GM12878 (cell line): Measurements from ENCODE around the gene SYNGR2. TPM values are rescaled to one million over a fixed set of nuclear protein-coding genes. Genes with fewer than 3 reads are reported as not detected.

ENCODE experiments used
- ATAC-seq: fragments of 200-7000 bp; cut with Tn5 transposase; 3 replicates; pipeline ENCODE4 v1.9.1; 2020; ENCODE audit warnings: mild to moderate bottlenecking, moderate library complexity
- BruUV-seq: library from RNA; stranded (reverse); fragments of 400-500 nt; replicated peaks from 2 replicates; lab custom pipeline; 2021; lab: Mats Ljungman, UMichigan
- CTCF ChIA-PET: fragments of 300-600 bp; sonication (Branson Sonifier 250); formaldehyde crosslinking; extraction: SDS; loops from one replicate; lab custom pipeline; 2021; ENCODE audit warnings: inconsistent platforms; lab: Yijun Ruan, JAX
- POLR2A ChIA-PET: fragments of 350-600 bp; formaldehyde crosslinking; extraction: SDS; loops from one replicate; lab custom pipeline; 2021; ENCODE audit warnings: inconsistent platforms; lab: Charles Lee
- RAD21 ChIA-PET: fragments of 300-600 bp; sonication (Branson Sonifier 250); formaldehyde crosslinking; loops from one replicate; lab custom pipeline; 2023; ENCODE audit warnings: antibody characterized with exemption; ENCODE audit not compliant: unreplicated experiment; lab: Charles Lee
- SMC1A ChIA-PET: fragments of 300-600 bp; sonication (Branson Sonifier 250); formaldehyde crosslinking; loops from one replicate; lab custom pipeline; 2023; ENCODE audit not compliant: unreplicated experiment, uncharacterized antibody; lab: Charles Lee
- DNase-seq: peaks from one replicate; pipeline ENCODE4 v3.0.0-alpha.2; 2011; ENCODE audit warnings: low read depth, low spot score
- FAIRE-seq: peaks from 3 replicates; lab custom pipeline; 2011; peaks lifted over from hg19 to GRCh38; lab: Jason Lieb, UNC
- H2AFZ ChIP-seq: 2 replicates; pipeline ENCODE4 v1.6.0; 2011; ENCODE audit warnings: low read depth, low read length, control low read depth; ENCODE audit not compliant: control insufficient read depth
- H3K27ac ChIP-seq: 2 replicates; pipeline ENCODE4 v1.5.1; 2011; ENCODE audit warnings: control low read depth; ENCODE audit not compliant: control insufficient read depth, insufficient read depth
- H3K27me3 ChIP-seq, 2 experiments: replicated peaks in 1 of 2; 2 replicates each; pipeline versions ENCODE4 v1.6.0 to v1.6.1; 2011; ENCODE audit warnings: low read length in 1 of 2; ENCODE audit not compliant: control insufficient read depth in 2 of 2, insufficient read depth in 2 of 2
- H3K36me3 ChIP-seq, 2 experiments: 2 replicates each; pipeline ENCODE4 v1.5.1; 2011; ENCODE audit warnings: low read length in 1 of 2; ENCODE audit not compliant: control insufficient read depth in 2 of 2, insufficient read depth in 2 of 2
- H3K4me1 ChIP-seq: 2 replicates; pipeline ENCODE4 v1.6.1; 2011; ENCODE audit warnings: mild to moderate bottlenecking, low read length, moderate library complexity, mixed read lengths; ENCODE audit not compliant: control insufficient read depth, insufficient read depth
- H3K4me2 ChIP-seq: 2 replicates; pipeline ENCODE4 v1.6.0; 2011; ENCODE audit warnings: control low read depth; ENCODE audit not compliant: control insufficient read depth, insufficient read depth
- H3K4me3 ChIP-seq: fragments of 200-600 bp; sonication (generic); 2 replicates; pipeline ENCODE4 v1.5.1; 2016
- H3K79me2 ChIP-seq: 2 replicates; pipeline ENCODE4 v1.6.0; 2011; ENCODE audit warnings: low read length; ENCODE audit not compliant: control insufficient read depth, insufficient read depth
- H3K9ac ChIP-seq: 2 replicates; pipeline ENCODE4 v1.8.0; 2011; ENCODE audit warnings: low read length, control low read depth, mixed read lengths; ENCODE audit not compliant: control insufficient read depth, insufficient read depth
- H3K9me3 ChIP-seq: replicated peaks from 3 replicates; pipeline ENCODE4 v1.5.1; 2011; ENCODE audit warnings: mild to moderate bottlenecking, low read length; ENCODE audit not compliant: control insufficient read depth, insufficient read depth
- H4K20me1 ChIP-seq: 2 replicates; pipeline ENCODE4 v1.6.0; 2011; ENCODE audit not compliant: control insufficient read depth, insufficient read depth
- CBX5 ChIP-seq: sonication (generic); IDR thresholded peaks from 2 replicates; pipeline ENCODE4 v1.6.1; 2016; ENCODE audit warnings: low read depth, moderate library complexity, mild to moderate bottlenecking, inconsistent platforms
- ESRRA ChIP-seq: IDR thresholded peaks from 2 replicates; pipeline ENCODE4 v1.6.1; 2012; ENCODE audit warnings: mild to moderate bottlenecking, low read length, improper control_type of control experiment
- KDM1A ChIP-seq: fragments of 200-600 bp; sonication (generic); IDR thresholded peaks from 2 replicates; pipeline ENCODE4 v1.6.1; 2016; ENCODE audit warnings: borderline replicate concordance
- KLF5 ChIP-seq: fragments of 450-650 bp; IDR thresholded peaks from 2 replicates; pipeline ENCODE4 v1.6.1; 2014; ENCODE audit warnings: mild to moderate bottlenecking; ENCODE audit not compliant: partially characterized antibody
- NR2C1 ChIP-seq: fragments of 450-650 bp; IDR thresholded peaks from 2 replicates; pipeline ENCODE4 v1.6.1; 2017; ENCODE audit warnings: antibody characterized with exemption, mild to moderate bottlenecking, moderate library complexity
- POLR2AphosphoS2 ChIP-seq: IDR thresholded peaks from 2 replicates; pipeline ENCODE4 v1.6.1; 2011; ENCODE audit warnings: low read depth, mild to moderate bottlenecking, low read length, improper control_type of control experiment, moderate library complexity
- RCOR1 ChIP-seq: conservative IDR thresholded peaks from 2 replicates; pipeline ENCODE4 v1.6.1; 2012; ENCODE audit warnings: low read depth, low read length, improper control_type of control experiment
- RFX5 ChIP-seq: IDR thresholded peaks from 2 replicates; pipeline ENCODE4 v1.6.1; 2011; ENCODE audit warnings: low read depth, low read length, improper control_type of control experiment
- SMAD1 ChIP-seq: fragments of 450-650 bp; IDR thresholded peaks from 2 replicates; pipeline ENCODE4 v1.6.1; 2018; ENCODE audit warnings: mild to moderate bottlenecking, low read depth; ENCODE audit not compliant: partially characterized antibody
- TARDBP ChIP-seq: IDR thresholded peaks from 2 replicates; pipeline ENCODE4 v1.6.1; 2016; ENCODE audit warnings: borderline replicate concordance
- TBL1XR1 ChIP-seq: IDR thresholded peaks from 2 replicates; pipeline ENCODE4 v1.6.1; 2012; ENCODE audit warnings: low read depth, low read length, improper control_type of control experiment
- ZNF207 ChIP-seq: fragments of 450-650 bp; IDR thresholded peaks from 2 replicates; pipeline ENCODE4 v1.6.1; 2014; ENCODE audit warnings: antibody characterized with exemption, mild to moderate bottlenecking, borderline replicate concordance
- ZNF384 ChIP-seq: IDR thresholded peaks from 2 replicates; pipeline ENCODE4 v1.6.1; 2012; ENCODE audit warnings: low read depth, mild to moderate bottlenecking, low read length, improper control_type of control experiment, borderline replicate concordance
- WGBS: methylation state at CpG from one replicate; pipeline ENCODE4 v1.1.6; 2016; ENCODE audit warnings: low lambda C conversion rate; ENCODE audit not compliant: insufficient replicate concordance, insufficient coverage; ENCODE audit errors: missing lambda C conversion rate; 5-methylcytosine and 5-hydroxymethylcytosine counted together
- in situ Hi-C: fragments of 300-500 bp; cut with MboI; formaldehyde crosslinking; loops from 9 replicates; pipeline ENCODE4 v1.14.3; 2018; ENCODE audit warnings: mixed read lengths
- intact Hi-C: fragments of 100-400 bp; cut with micrococcal nuclease; formaldehyde crosslinking; loops from one replicate; pipeline ENCODE4 v1.14.2; 2022; ENCODE audit not compliant: unreplicated experiment
- polyA plus RNA-seq, 11 experiments: library from polyadenylated mRNA; depleted of rRNA in 4 of 11; unstranded in 6 of 11; stranded (reverse) in 5 of 11; fragments of >200 nt; fragmentation: Nextera tagmentation in 4 of 11; fragmentation: Illumina TruSeq in 1 of 11; extraction: Ambion mirVana in 4 of 11; extraction: Trizol in 1 of 11; gene quantifications; 1 replicate in 1 of 11; 2 replicates in 10 of 11; pipeline versions ENCODE4 v1.2.1 to v1.2.3, GENCODE V29; 2011 to 2016; ENCODE audit warnings: inconsistent platforms in 2 of 11, missing spikeins in 2 of 11, low read depth in 1 of 11
- total RNA-seq, 4 experiments: library from RNA; depleted of rRNA in 3 of 4; stranded (reverse); fragments of >200 nt in 3 of 4; fragmentation: Illumina TruSeq in 1 of 4; extraction: Trizol in 1 of 4; gene quantifications; 2 replicates each; pipeline versions ENCODE4 v1.2.1 to v1.2.3, GENCODE V29; 2013 to 2021
- TF ChIP-seq, protein P1 (sequence below): IDR thresholded peaks from 2 replicates; pipeline ENCODE4 v1.6.1; 2012; ENCODE audit warnings: low read depth, low read length, improper control_type of control experiment
- TF ChIP-seq, protein P2 (sequence below): IDR thresholded peaks from 2 replicates; pipeline ENCODE4 v1.6.1; 2011; ENCODE audit warnings: borderline replicate concordance, low read depth, mild to moderate bottlenecking, moderate library complexity, low read length; ENCODE audit not compliant: insufficient read depth, poor library complexity, severe bottlenecking
- TF ChIP-seq, protein P3 (sequence below): fragments of 450-650 bp; IDR thresholded peaks from 2 replicates; pipeline ENCODE4 v1.6.1; 2018; ENCODE audit warnings: mild to moderate bottlenecking, low read depth, moderate library complexity; ENCODE audit not compliant: partially characterized antibody
- TF ChIP-seq, protein P4 (sequence below): IDR thresholded peaks from 2 replicates; pipeline ENCODE4 v1.6.1; 2011; ENCODE audit warnings: borderline replicate concordance, low read depth, mild to moderate bottlenecking, moderate library complexity, mixed read lengths, low read length; ENCODE audit not compliant: insufficient read depth; ENCODE audit errors: extremely low read length

Gene SYNGR2
- total and polyA plus RNA-seq, 10 of the 15 experiments (the other 5 are each of a cell fraction or from before 2014, with no cell fraction given): 4.4 to 529 (median 261) TPM

DNA sequence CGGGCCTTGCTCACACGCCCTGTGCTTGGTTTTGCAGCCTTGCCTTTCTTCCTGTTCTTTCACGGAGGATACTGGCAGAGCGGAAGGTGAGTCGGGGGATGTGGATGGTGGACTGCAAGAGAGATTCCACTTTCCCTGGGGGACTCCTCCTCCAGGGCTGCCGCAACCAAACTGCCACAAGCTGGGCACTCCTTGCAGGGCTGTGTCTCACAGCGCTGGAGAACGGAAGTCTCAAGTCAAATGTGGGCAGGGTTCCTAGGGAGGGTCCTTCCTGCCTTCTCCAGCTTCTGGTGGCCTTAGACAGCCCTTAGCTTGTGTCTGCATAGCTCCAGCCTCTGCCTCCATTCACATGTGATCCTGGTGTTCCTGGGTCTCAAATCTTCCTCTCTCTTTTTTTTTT lies 34.3 kb downstream of the SYNGR2 start:
- no peak for FAIRE-seq
- no peak overlapping the region for H3K27ac ChIP-seq
- H4K20me1 ChIP-seq: no peaks in the 10 kb centered on the region
- POLR2A ChIA-PET: interaction anchor here (0.6 kb wide), 1 partner anchor 97 kb away, joined by 5 read pairs; no protein-coding TSS in a partner anchor
- no TSS peak for BruUV-seq
- H3K9me3 ChIP-seq: no peaks in the 10 kb centered on the region; the same call in 2 of the 3 replicates
- intact Hi-C loops: no loop called here
- H3K4me1 ChIP-seq: peaks cover 7% of the 10 kb centered on the region
- no peak overlapping the region for H3K4me2 ChIP-seq
- WGBS: 89% methylated on average over 8 of the region's 8 CpGs
- peaks cover 6 to 13% of the 10 kb centered on the region in 2 experiments; a peak in 3 of 4 replicates for H3K36me3 ChIP-seq
- in situ Hi-C loops: no loop called here
- no peaks in the 10 kb centered on the region for H3K27me3 ChIP-seq
- CTCF ChIA-PET: interaction anchor here (0.5 to 2.3 kb wide), 5 partner anchors 26 to 219 kb away, joined by 3 to 8 read pairs (median 3); no protein-coding TSS in a partner anchor
- no peak for DNase-seq
- no peak overlapping the region for H3K4me3 ChIP-seq
- RAD21 ChIA-PET: interaction anchor here (0.8 kb wide), 1 partner anchor 118 kb away, joined by 3 read pairs; no protein-coding TSS in a partner anchor
- no peak overlapping the region for H3K9ac ChIP-seq
- ATAC-seq: no peak
- TF ChIP-seq, protein P1, sequence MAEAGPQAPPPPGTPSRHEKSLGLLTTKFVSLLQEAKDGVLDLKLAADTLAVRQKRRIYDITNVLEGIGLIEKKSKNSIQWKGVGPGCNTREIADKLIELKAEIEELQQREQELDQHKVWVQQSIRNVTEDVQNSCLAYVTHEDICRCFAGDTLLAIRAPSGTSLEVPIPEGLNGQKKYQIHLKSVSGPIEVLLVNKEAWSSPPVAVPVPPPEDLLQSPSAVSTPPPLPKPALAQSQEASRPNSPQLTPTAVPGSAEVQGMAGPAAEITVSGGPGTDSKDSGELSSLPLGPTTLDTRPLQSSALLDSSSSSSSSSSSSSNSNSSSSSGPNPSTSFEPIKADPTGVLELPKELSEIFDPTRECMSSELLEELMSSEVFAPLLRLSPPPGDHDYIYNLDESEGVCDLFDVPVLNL: no peak
- TF ChIP-seq KLF5: no peak
- TF ChIP-seq NR2C1: no peak
- TF ChIP-seq ZNF207: no peak
- TF ChIP-seq TBL1XR1: no peak
- TF ChIP-seq RCOR1: no peak
- TF ChIP-seq ESRRA: no peak
- no peak for TF ChIP-seq SMAD1
- TF ChIP-seq, protein P2, sequence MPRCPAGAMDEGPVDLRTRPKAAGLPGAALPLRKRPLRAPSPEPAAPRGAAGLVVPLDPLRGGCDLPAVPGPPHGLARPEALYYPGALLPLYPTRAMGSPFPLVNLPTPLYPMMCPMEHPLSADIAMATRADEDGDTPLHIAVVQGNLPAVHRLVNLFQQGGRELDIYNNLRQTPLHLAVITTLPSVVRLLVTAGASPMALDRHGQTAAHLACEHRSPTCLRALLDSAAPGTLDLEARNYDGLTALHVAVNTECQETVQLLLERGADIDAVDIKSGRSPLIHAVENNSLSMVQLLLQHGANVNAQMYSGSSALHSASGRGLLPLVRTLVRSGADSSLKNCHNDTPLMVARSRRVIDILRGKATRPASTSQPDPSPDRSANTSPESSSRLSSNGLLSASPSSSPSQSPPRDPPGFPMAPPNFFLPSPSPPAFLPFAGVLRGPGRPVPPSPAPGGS: no peak
- no peak for TF ChIP-seq KDM1A
- TF ChIP-seq, protein P3, sequence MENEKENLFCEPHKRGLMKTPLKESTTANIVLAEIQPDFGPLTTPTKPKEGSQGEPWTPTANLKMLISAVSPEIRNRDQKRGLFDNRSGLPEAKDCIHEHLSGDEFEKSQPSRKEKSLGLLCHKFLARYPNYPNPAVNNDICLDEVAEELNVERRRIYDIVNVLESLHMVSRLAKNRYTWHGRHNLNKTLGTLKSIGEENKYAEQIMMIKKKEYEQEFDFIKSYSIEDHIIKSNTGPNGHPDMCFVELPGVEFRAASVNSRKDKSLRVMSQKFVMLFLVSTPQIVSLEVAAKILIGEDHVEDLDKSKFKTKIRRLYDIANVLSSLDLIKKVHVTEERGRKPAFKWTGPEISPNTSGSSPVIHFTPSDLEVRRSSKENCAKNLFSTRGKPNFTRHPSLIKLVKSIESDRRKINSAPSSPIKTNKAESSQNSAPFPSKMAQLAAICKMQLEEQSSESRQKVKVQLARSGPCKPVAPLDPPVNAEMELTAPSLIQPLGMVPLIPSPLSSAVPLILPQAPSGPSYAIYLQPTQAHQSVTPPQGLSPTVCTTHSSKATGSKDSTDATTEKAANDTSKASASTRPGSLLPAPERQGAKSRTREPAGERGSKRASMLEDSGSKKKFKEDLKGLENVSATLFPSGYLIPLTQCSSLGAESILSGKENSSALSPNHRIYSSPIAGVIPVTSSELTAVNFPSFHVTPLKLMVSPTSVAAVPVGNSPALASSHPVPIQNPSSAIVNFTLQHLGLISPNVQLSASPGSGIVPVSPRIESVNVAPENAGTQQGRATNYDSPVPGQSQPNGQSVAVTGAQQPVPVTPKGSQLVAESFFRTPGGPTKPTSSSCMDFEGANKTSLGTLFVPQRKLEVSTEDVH: no peak
- TF ChIP-seq CBX5: no peak
- no peak for TF ChIP-seq TARDBP
- TF ChIP-seq, protein P4, sequence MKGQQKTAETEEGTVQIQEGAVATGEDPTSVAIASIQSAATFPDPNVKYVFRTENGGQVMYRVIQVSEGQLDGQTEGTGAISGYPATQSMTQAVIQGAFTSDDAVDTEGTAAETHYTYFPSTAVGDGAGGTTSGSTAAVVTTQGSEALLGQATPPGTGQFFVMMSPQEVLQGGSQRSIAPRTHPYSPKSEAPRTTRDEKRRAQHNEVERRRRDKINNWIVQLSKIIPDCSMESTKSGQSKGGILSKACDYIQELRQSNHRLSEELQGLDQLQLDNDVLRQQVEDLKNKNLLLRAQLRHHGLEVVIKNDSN: no peak
- no peak for TF ChIP-seq ZNF384
- no peak for TF ChIP-seq RFX5
- no peak for TF ChIP-seq POLR2AphosphoS2
- H3K79me2 ChIP-seq: no peaks in the 10 kb centered on the region; the same call in 1 of the 2 replicates
- no peak overlapping the region for H2AFZ ChIP-seq
- SMC1A ChIA-PET: no interaction called here
